Measurements from ENCODE around the gene MARCHF9.

DNA sequence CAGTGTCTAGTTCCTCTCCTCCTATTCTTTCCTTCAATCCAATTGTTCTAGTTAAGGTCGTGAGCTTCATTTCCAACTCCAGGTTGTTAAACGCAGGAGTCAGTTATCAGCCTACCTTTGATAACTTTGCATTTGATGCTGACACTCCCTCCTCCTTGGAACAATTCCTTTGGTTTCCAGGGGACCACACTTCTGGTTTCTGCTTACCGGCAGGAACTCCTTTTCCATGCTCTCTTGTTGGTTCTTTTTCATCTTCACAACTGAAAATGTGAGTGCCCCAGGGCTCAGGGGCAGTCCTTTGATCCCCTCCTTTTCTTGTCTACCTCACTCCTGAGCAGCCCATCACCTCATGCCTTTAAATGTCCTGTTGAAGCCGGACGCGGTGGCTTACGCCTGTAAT is 22.5 kb downstream of the MARCHF9 start:
- TF ChIP-seq, protein P1, sequence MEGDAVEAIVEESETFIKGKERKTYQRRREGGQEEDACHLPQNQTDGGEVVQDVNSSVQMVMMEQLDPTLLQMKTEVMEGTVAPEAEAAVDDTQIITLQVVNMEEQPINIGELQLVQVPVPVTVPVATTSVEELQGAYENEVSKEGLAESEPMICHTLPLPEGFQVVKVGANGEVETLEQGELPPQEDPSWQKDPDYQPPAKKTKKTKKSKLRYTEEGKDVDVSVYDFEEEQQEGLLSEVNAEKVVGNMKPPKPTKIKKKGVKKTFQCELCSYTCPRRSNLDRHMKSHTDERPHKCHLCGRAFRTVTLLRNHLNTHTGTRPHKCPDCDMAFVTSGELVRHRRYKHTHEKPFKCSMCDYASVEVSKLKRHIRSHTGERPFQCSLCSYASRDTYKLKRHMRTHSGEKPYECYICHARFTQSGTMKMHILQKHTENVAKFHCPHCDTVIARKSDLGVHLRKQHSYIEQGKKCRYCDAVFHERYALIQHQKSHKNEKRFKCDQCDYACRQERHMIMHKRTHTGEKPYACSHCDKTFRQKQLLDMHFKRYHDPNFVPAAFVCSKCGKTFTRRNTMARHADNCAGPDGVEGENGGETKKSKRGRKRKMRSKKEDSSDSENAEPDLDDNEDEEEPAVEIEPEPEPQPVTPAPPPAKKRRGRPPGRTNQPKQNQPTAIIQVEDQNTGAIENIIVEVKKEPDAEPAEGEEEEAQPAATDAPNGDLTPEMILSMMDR (conservative IDR thresholded peaks at IDR 0.05 in 1 of 2, IDR thresholded peaks at IDR 0.05 in 1 of 2; ENCODE audit: low read depth in 1 of 2, low read length in 2 of 2), result no peak
- no peak for TF ChIP-seq EZH2 (IDR thresholded peaks at IDR 0.05; ENCODE audit: low read length, missing control alignments)

All from fibroblast of lung (primary cell).